Smooth muscle cell (in vitro differentiated cells): ENCODE data around the gene PAXIP1. TPM values are rescaled to one million over a fixed set of nuclear protein-coding genes. Genes with fewer than 3 reads are reported as not detected.

Experiments
- DNase-seq: peaks from one replicate; lab custom pipeline; 2025; ENCODE audit not compliant: unreplicated experiment; lab: John Stamatoyannopoulos, UW
- H2AFZ ChIP-seq: fragments of 200-600 bp; sonication (generic); 2 replicates; pipeline ENCODE4 v1.6.0; 2016; ENCODE audit warnings: antibody characterized with exemption, low read depth, mild to moderate bottlenecking
- H3F3A ChIP-seq: fragments of 200-600 bp; sonication (generic); 2 replicates; pipeline ENCODE4 v1.6.0; 2017; ENCODE audit warnings: antibody characterized with exemption, low read depth
- H3K27ac ChIP-seq: fragments of 200-600 bp; sonication (generic); 2 replicates; pipeline ENCODE4 v1.5.1; 2016; ENCODE audit warnings: low read depth, mild to moderate bottlenecking
- H3K27me3 ChIP-seq: fragments of 200-600 bp; sonication (generic); 2 replicates; pipeline ENCODE4 v1.6.1; 2016; ENCODE audit warnings: low read depth, mild to moderate bottlenecking
- H3K36me3 ChIP-seq: fragments of 200-600 bp; sonication (generic); 2 replicates; pipeline ENCODE4 v1.5.1; 2016; ENCODE audit warnings: low read depth
- H3K4me1 ChIP-seq: fragments of 200-600 bp; sonication (generic); 2 replicates; pipeline ENCODE4 v1.5.1; 2016; ENCODE audit warnings: low read depth
- H3K4me2 ChIP-seq: fragments of 200-600 bp; sonication (generic); 2 replicates; pipeline ENCODE4 v1.6.0; 2016; ENCODE audit warnings: mild to moderate bottlenecking
- H3K4me3 ChIP-seq: fragments of 200-600 bp; sonication (generic); 2 replicates; pipeline ENCODE4 v1.5.1; 2016; ENCODE audit warnings: mild to moderate bottlenecking
- H3K79me2 ChIP-seq: fragments of 200-600 bp; sonication (generic); 2 replicates; pipeline ENCODE4 v1.6.0; 2016; ENCODE audit warnings: low read depth, mild to moderate bottlenecking
- H3K9ac ChIP-seq: fragments of 200-600 bp; sonication (generic); 2 replicates; pipeline ENCODE4 v1.6.0; 2016; ENCODE audit warnings: low read depth
- H3K9me3 ChIP-seq: fragments of 200-600 bp; sonication (generic); replicated peaks from 2 replicates; pipeline ENCODE4 v1.5.1; 2016; ENCODE audit warnings: low read depth
- H4K20me1 ChIP-seq: fragments of 200-600 bp; sonication (generic); 2 replicates; pipeline ENCODE4 v1.6.0; 2016; ENCODE audit warnings: low read depth
- whole genome bisulfite sequencing: methylation state at CpG from one replicate; pipeline ENCODE4 v1.1.7; 2016; ENCODE audit warnings: low lambda C conversion rate; 5-methylcytosine and 5-hydroxymethylcytosine counted together
- polyA plus RNA-seq: library from polyadenylated mRNA; unstranded; fragments of >200 nt; fragmentation: Nextera tagmentation; extraction: Ambion mirVana; gene quantifications from 2 replicates; pipeline ENCODE4 v1.2.1, GENCODE V29; 2016
- total RNA-seq: library from RNA; depleted of rRNA; stranded (reverse); fragments of >200 nt; gene quantifications from 2 replicates; pipeline ENCODE4 v1.2.3, GENCODE V29; 2014
- TF ChIP-seq, protein P1 (sequence below): fragments of 200-600 bp; sonication (generic); IDR thresholded peaks from 2 replicates; pipeline ENCODE4 v1.5.1; 2017; ENCODE audit warnings: borderline replicate concordance, mild to moderate bottlenecking, antibody characterized with exemption; ENCODE audit not compliant: insufficient read depth, poor library complexity, severe bottlenecking

The PAXIP1 gene
- total and polyA plus RNA-seq, 2 experiments from 2014 or later = 1.8 to 7.1 TPM

GRCh38 chr7:154902600-154903082 lies 100.3 kb downstream of the PAXIP1 start:
- no peak overlapping the region for H3K4me2 ChIP-seq
- no peaks in the 10 kb centered on the region for H3K79me2 ChIP-seq
- no peak for DNase-seq
- no peak overlapping the region for H3K4me3 ChIP-seq
- no peak overlapping the region for H2AFZ ChIP-seq
- H3K9me3 ChIP-seq = no peaks in the 10 kb centered on the region
- H3K4me1 ChIP-seq = no peaks in the 10 kb centered on the region
- H3K27me3 ChIP-seq = no peaks in the 10 kb centered on the region
- 91% methylated on average over 6 of the region's 6 CpGs for WGBS
- no peaks in the 10 kb centered on the region for H3K36me3 ChIP-seq
- no peaks in the 10 kb centered on the region for H4K20me1 ChIP-seq
- no peak overlapping the region for H3K9ac ChIP-seq
- H3F3A ChIP-seq = no peaks in the 10 kb centered on the region
- TF ChIP-seq, protein P1, sequence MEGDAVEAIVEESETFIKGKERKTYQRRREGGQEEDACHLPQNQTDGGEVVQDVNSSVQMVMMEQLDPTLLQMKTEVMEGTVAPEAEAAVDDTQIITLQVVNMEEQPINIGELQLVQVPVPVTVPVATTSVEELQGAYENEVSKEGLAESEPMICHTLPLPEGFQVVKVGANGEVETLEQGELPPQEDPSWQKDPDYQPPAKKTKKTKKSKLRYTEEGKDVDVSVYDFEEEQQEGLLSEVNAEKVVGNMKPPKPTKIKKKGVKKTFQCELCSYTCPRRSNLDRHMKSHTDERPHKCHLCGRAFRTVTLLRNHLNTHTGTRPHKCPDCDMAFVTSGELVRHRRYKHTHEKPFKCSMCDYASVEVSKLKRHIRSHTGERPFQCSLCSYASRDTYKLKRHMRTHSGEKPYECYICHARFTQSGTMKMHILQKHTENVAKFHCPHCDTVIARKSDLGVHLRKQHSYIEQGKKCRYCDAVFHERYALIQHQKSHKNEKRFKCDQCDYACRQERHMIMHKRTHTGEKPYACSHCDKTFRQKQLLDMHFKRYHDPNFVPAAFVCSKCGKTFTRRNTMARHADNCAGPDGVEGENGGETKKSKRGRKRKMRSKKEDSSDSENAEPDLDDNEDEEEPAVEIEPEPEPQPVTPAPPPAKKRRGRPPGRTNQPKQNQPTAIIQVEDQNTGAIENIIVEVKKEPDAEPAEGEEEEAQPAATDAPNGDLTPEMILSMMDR = no peak
- no peak overlapping the region for H3K27ac ChIP-seq

DNA sequence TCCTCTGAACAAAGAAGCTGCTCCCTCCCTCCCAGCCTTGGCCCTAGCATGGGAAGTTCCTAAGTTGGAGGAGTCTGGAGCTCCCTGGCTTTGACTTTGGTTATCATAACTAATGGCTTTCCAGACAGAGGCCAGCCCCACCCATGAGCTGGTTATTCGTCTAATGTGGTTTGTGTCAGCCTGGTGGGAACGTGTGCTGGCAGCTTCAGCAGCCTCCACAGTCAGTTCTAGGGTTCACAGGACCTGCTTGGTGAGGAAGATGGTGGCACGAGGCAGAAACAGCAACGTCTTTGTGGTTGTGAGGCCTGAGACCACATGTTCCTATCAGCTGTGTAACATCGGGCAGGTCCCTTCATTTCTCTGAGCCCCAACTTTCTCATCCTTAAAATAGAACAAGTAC lies 103.1 kb downstream of the PAXIP1 start:
- no peaks in the 10 kb centered on the region for H3F3A ChIP-seq
- no peaks in the 10 kb centered on the region for H3K9me3 ChIP-seq
- 55% methylated on average over 5 of the region's 5 CpGs for WGBS

GRCh38 chr7:154898973-154899855 lies 103.7 kb downstream of the PAXIP1 start:
- H3K27ac ChIP-seq = no peak overlapping the region
- 89% methylated on average over 24 of the region's 24 CpGs for WGBS

More for the DNA sequence above, 103.1 kb downstream of the PAXIP1 start:
- Histone ChIP-seq H3K9ac (no peak overlapping the region), H3K4me3 (no peak overlapping the region), H3K4me2 (no peak overlapping the region), H3K36me3 (no peaks in the 10 kb centered on the region), H3K79me2 (no peaks in the 10 kb centered on the region), H3K27me3 (no peaks in the 10 kb centered on the region), H4K20me1 (no peaks in the 10 kb centered on the region), H3K4me1 (no peaks in the 10 kb centered on the region), H3K27ac (no peak overlapping the region), H2AFZ (no peak overlapping the region)
- DNase-seq = no peak
- TF ChIP-seq, protein P1 = no peak

More at GRCh38 chr7:154898973-154899855, 103.7 kb downstream of the PAXIP1 start:
- Histone ChIP-seq H3K4me2 (no peak overlapping the region), H3K9me3 (no peaks in the 10 kb centered on the region), H3K79me2 (no peaks in the 10 kb centered on the region), H3K4me3 (no peak overlapping the region), H3K4me1 (no peaks in the 10 kb centered on the region), H3F3A (no peaks in the 10 kb centered on the region), H3K27me3 (no peaks in the 10 kb centered on the region), H4K20me1 (no peaks in the 10 kb centered on the region), H2AFZ (no peak overlapping the region), H3K9ac (no peak overlapping the region), H3K36me3 (no peaks in the 10 kb centered on the region)
- no peak for DNase-seq
- TF ChIP-seq, protein P1 = no peak
